HG03039 (cell line): ENCODE measurements around the gene MAP3K8.

Source experiments
- ATAC-seq: cut with Tn5 transposase; IDR thresholded peaks from one replicate; pipeline ENCODE4 v1.9.1; 2021; ENCODE audit warnings: mild to moderate bottlenecking, moderate library complexity; ENCODE audit not compliant: unreplicated experiment

The MAP3K8 gene

GRCh38 chr10:30433730-30434272, at the start of gene MAP3K8:
TSS of gene MAP3K8 (plus strand) at chr10:30434184. CDS start at chr10:30438939, 4,755 bp downstream.
- ATAC-seq = peak; percentile 54

DNA sequence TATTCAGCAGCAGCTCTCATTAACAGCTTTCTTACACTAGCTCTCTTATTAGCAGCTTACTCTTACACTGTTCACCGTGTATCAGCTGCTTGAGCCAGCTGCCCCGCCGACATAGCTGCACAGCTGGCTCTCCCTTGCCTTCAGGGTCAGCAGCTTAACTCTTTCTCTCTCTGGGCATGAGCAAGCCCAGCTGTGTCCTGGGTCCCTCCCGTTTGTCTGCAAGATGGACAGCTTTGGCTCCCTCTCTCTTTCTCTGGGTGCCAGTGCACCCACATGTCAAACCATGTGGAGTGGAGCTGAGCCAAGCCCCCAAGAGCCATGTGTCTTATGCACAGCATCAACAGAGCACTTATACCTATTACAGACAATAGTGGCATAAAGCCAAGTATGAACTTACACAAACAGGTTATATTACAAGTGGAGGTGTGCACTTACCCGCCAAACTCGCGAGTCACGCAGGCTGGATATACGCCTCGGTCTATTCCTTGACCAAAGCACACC, 49.2 kb upstream of the MAP3K8 start:
- no peak for ATAC-seq

DNA sequence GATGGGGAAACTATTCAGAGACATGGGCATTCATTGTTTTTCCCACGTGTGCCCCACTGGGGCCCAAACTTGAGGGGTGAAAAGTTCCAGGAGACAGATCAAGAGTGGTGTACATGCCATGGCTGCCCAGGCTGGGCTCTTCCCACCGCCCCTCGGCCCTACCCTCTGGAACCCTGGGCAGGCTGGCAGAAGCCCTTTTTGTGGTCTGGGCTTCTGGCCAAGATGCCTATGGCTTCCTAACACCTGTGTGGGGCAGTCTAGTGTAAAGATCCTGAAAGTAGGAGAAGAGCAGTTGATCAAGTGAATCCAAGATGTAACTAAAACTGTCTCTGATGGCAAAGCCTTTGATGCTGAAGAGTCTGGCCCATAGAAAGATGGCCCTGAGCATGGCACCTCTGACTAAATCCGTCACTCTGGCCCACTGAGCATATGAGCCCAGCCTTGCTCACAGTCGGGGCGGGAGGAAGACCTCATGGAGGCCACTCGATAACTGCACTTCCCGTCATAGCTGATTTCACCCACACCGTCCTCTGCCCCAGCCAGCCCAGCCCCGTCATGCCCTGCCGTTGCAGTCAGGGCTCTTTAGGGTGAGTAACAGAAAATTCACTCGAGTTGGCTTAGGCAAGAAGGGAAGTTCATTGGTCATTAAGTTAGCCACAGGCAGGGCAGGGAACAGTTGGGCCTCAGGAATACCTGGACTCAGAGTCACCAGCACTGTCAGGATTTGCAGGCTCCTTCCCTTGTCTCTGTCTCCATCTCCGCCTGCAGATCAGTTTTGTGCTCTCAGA, 47.0 kb upstream of the MAP3K8 start:
- no peak for ATAC-seq

DNA sequence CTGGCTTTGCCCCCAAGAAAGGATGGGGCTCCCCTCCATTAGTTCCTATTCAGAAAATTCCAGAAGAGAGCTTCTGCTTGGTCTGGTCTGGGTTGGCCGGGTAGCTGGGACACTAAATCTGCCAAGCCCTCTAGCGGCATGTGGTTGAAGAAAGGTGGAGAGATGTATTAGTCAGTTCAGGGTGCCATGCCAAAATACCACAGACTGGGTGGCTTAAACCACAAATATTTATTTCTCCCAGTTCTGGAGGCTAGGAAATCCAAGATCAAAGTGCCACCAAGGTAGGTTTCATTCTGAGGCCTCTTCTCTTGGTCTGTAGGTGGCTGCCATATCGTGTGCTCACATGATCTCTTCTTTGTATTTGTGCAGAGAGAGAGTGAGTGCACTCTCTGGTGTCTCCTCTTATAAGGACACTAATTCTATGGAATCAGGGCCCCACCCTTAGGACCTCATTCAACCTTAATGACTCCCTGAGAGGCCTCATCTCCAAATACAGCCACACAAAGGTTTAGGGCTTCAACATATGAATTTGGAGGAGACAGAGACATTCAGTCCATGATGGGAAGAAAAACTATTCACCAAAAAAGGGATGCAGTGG, 46.2 kb upstream of the MAP3K8 start:
- ATAC-seq = no peak

DNA sequence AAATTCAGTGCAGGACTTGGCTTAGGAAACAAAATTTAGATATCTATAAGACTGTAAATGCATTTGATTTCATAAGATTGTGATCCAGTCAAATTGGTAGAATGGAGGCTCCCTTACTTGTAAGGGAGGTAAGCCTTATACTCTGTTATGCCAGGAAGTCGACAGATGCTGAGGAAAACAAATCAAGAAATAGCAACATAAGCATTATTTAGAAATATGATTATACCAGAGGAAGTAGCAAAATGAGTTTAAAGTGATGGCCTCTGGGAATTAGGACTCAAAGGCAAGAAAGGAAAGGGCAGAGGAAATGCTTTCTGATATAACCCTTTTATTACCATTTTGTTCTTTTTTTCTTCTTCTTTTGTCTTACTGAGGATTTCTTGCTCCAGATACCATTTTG, 44.4 kb upstream of the MAP3K8 start:
- ATAC-seq = no peak

DNA sequence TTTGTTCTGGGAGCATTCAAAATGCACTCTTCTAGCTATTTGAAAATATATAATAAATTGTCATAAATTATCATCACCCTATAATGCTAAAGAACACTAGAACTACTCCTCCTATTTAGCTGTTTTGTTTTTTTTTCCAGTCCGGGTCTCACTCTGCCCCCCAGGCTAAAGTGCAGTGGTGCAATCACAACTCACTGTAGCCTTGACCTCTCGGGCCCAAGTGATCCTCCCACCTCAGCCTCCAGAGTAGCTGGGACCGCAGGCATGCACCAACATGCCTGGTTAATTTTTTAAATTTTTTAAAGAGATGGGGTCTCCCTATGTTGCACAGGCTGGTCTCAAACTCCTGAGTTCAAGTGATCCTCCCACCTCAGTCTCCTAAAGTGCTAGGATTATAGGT, 43.8 kb upstream of the MAP3K8 start:
- no peak for ATAC-seq

DNA sequence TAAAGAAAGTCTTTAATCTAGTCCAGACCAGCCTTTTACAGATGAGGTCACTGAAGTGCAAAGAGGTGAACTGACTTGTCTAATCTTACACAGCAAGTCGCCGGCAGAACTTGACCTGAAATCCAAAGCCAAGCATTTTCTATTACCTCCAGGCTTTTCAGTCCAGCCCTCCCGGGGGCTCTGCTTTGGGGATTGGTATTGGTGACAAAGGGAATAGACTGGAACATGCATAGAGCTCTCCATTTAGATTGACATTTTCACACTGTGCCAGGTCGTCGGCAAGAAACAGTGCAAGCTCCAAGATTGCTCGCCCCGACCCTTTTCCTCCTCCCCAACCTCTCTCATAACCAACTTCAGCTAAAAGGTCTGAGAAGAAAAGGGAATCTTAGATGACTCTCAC, 42.7 kb upstream of the MAP3K8 start:
- ATAC-seq = no peak

DNA sequence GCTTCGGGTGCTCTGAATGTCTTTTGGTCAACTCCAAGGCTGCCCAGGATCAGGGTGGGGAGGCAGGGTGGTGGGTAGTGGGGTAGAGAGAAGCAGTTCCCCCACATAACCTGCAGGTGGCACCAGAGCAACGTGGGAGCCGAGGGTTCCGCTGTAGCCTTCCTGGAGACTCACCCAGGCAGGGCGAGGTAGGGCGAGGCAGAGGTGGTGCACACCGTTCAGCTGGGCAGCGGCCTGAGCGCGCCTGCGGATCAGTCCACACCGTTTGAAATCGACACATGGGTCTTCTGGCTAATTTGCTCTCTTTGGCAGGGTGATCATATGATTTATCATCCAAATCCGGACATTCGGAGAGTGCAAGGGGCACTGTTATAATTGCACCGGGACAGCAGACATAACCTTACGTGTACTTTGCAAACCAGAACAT, 41.4 kb upstream of the MAP3K8 start:
- ATAC-seq = peak; percentile 73

- ATAC-seq = no peak
Observed at GRCh38 chr10:30396293-30396692, 37.7 kb upstream of the MAP3K8 start.

DNA sequence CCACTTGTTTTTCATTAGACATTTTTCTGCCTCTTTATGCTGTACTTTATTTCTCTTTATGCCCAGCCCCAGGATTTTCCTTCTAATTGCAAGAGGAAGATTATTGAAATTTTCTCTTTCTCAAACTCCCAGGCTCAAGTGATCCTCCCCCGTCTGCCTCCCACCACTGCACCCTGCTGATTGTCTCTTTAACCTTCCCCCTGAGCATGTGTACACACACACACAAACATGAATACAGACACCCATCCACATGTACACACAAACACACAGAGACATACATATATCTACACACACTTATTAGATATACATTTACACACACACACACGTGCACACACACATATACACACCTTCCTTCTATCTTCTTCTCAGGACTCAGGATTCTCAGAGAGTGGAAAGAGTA, 37.3 kb upstream of the MAP3K8 start:
- ATAC-seq = no peak

DNA sequence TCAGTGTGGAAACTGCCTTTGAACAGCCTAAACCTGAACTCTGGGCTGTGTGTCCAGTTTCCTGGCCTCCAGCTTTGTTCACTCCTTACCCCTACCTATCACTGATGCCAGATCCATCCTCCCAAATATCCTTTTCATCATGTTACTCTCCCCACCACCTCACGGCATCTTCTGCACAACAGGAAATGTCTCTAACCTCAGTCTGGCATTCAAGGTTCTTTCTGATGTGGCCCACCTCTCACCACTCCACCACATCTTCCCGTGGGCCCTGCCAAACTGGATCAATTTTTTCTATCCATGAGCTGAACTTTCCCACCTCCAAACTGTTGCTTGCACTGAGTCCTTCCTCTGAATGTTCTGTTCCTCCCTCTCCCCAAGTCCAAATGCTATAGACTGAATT, 35.8 kb upstream of the MAP3K8 start:
- no peak for ATAC-seq

DNA sequence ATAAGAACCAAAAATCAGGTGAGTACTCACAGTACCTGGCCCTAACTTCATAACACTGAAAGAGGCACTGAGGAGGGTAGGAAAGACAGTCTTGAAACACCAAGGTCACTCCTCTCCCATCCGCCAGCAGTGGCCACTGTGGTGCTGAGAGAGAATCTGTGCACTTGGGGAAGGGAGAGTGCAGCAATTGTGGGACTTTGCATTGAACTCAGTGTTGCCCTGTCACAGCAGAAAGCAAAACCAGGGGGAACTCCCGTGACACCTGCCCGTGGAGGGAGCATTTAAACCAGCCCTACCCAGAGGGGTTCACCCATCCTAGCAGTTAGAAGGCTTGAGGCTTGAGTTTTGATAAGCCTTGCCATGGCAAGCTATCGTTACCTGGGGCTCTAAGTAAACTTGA, 35.2 kb upstream of the MAP3K8 start:
- ATAC-seq = peak; percentile 48

DNA sequence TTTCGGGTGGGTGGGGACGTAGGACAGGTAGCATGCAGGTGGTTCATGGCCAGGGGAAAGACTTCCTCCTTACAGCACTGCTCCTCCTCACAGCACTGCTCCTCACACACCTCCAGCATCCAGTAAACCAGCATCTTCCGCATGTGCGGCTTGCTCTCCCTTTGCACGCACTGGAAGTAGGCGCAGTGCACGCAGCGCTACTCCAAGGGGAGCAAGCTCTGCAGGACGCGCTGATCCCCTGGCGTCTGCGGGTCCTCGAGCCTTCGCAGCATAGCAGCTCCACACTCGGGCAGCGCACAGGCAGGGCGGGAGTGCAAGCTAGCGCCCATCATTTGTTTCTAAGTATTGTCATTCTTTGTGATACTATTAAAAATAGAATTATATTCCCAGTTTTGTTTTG, 30.5 kb upstream of the MAP3K8 start:
- ATAC-seq = no peak

- no peak for ATAC-seq
Observed at GRCh38 chr10:30404540-30404939, 29.4 kb upstream of the MAP3K8 start.

DNA sequence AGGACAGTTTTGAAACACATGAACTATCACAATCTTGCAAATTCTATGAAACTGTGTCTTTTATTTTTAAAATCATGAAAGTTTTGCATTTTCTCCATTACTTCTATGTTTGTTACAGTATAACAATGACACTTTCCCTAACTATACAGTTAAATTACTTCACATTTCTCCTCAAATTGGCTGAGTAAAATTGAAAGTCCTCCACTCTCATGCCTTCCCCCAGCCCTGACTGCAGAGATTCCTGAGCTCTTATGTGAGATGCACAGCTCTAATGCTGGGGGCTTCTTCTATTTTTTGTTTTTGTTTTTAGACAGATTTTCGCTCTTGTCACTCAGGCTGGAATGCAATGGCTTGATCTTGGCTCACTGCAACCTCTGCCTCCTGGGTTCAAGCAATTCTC, 22.7 kb upstream of the MAP3K8 start:
- ATAC-seq = no peak

- ATAC-seq = no peak
Observed at GRCh38 chr10:30412901-30413300, 21.1 kb upstream of the MAP3K8 start.

GRCh38 chr10:30413996-30414576, 19.9 kb upstream of the MAP3K8 start:
- no peak for ATAC-seq

DNA sequence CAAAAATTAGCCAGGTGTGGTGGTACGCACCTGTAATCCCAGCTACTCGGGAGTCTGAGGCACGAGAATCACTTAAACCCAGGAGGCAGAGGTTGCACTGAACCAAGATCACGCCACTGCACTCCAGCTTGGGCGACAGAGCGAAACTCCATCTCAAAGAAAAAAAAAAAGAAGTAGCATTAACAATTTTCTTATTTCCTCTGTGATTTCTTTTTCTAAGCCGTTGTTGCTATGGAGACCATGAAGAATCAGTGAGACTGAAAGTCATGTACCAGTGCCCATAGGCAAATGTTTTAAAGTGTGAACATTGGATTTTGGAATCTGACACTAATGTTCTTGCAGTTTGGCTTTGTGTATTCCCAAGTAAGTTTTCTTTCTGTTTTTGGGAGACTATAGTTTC, 18.4 kb upstream of the MAP3K8 start:
- no peak for ATAC-seq

DNA sequence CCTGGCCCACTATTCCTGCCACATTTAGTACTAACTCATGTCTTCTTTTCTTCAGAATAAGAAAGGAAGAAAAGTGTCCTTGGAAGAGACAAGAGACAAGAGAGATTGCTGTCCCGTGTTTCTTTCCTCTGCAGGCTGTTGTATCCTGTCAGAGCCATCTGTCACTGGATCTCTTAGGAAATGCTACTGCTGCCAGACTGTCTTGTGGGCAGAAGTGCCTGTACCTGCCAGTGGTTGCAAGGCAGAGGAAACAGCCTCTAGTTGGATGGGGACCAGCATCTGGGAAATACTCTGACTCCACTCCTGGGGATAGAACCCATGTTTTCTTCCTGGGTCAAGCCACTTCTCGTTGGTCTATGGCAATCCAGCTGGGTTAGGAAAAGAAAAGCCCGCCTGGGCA, 16.7 kb upstream of the MAP3K8 start:
- no peak for ATAC-seq

GRCh38 chr10:30420266-30420665, 13.7 kb upstream of the MAP3K8 start:
- ATAC-seq = peak; percentile 67

- ATAC-seq = no peak
Observed at GRCh38 chr10:30420766-30421165, 13.2 kb upstream of the MAP3K8 start.
